Endothelial cell of hepatic sinusoid (primary cell): Measurements from ENCODE around the gene WDR36.

Source experiments
- in situ Hi-C: cut with HindIII; loops from 2 replicates; pipeline ENCODE4 v1.10.0; 2017; ENCODE audit warnings: low sequenced_read_pairs

WDR36 gene

DNA sequence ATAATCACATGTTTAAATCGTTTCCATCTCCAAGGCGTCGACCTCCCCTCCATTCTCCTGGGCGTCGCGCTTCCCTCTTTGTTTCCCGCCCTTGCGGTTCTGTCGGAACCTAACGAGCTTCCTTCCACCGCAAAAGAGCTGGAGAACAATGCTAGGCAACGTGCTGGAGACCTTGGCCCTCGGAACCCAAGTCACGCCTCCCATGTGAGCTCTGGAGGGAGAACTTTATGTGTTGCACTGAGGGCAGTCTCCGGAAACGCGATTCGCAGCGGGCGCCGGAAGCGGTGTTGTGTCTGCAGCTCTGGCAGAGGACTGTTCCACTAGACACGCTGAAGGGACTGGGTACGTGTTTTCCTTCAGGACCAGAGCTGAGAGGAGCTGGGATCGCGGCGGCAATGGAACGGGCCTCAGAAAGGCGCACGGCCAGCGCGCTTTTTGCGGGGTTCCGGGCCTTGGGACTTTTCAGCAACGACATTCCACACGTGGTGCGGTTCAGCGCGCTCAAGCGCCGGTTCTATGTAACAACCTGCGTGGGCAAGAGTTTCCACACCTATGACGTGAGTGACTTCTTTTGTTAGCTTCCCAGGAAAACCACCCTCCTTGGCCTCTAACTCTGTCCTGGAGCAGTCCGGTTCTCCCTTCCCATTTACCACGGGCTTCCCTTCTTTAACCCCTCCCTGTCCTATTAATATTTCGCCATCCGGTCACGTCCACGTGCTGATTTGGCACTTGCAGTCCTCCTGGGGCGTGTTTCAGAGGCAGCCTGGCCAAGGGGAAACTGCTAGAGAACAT lies at the start of gene WDR36:
TSS of gene WDR36 (plus strand) at position 287 of the 792 bp plus-strand sequence. CDS start at position 396, 109 bp downstream.
- in situ Hi-C loops: no loop called here

GRCh38 chr5:111043712-111044506 lies 48.2 kb upstream of the WDR36 start:
- in situ Hi-C loops: no loop called here

DNA sequence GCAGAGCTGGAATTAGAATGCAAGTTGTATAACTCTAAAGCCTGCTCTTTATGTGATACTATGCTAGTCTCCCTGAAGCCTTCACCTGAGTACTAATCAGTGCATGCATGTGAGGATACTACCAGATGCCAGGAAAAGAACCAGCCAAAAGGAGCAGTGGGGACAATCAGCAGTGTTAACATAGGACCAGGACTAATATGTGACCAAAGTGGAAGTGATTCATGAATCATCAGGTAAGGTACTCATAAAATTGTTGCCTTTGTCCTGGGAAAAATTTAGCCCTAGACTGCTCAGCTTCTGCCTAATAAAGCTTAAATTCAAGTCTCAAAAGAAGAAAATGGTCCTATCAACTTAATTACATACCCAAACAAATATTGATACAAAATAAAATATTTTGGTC lies 34.1 kb upstream of the WDR36 start:
- in situ Hi-C loops: no loop called here

- in situ Hi-C loops: no loop called here
Observed at GRCh38 chr5:111060169-111060568, 32.0 kb upstream of the WDR36 start.

DNA sequence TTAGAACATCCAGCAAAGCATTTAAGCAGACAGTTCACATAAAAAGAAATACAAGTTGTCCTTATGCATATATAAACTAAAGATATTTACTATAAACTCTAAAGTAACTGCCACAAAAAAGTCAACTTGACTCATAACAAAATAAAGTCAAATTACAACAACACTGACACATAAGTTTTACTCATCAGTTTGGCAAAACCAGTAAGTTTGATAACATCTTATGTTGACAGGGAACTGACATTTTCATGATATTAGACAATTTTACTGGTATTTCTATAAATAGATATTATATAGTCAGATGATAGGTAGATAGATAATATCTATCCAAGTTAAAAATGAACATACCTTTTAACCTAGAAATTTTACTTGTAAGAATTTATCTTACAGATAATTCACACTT lies 30.5 kb upstream of the WDR36 start:
- in situ Hi-C loops: no loop called here

GRCh38 chr5:111063709-111064322 lies 28.3 kb upstream of the WDR36 start:
- in situ Hi-C loops: no loop called here

DNA sequence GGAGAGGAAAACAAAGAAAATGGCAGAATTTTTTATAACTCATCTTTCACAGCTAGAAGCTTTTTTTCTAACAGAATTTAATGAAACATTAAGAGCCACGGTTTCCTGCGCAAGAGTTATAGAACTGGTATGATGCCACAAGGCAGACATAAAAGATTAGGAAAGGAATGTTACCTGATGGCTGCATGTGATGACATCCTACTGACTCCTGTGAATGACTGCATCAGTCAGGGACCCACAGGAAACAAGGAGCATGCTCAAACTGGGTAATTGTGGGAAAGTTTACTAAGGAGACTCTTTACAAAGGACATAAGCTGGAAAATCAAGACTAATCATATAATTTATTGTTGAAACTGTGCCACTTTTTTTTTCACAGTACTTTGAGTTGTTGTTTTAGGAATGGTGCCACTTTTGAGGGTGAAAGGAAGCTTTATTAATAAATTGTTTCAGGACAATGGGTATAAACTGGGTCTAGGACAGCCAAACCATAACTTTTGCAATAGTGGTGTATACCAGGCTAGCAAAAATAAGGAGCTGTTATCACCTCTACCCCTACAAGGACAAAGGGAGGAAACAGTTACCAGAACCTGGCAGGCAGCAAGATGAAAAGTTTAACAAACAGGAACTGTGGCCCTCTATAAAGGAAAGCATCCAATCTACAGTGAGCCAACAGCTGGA lies 25.7 kb upstream of the WDR36 start:
- in situ Hi-C loops: no loop called here

DNA sequence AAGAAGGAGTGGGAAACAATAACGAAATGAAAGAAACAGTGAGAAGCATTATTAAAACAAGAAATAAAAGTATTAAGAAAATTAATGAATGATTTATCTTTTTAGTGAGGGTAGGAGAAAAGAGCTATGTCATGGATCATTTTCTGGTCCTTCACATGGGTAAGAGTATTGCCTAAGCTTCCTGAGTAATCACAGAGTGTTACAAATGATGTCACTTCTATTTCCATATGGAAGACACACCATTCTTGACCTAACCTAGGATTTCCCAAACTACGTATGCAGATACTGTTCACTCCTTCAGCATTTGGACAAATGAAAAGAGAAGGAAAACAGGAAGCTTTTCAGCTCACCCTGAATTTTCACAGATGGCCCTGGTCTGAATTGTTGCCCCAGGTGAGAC lies 23.9 kb upstream of the WDR36 start:
- in situ Hi-C loops: no loop called here

DNA sequence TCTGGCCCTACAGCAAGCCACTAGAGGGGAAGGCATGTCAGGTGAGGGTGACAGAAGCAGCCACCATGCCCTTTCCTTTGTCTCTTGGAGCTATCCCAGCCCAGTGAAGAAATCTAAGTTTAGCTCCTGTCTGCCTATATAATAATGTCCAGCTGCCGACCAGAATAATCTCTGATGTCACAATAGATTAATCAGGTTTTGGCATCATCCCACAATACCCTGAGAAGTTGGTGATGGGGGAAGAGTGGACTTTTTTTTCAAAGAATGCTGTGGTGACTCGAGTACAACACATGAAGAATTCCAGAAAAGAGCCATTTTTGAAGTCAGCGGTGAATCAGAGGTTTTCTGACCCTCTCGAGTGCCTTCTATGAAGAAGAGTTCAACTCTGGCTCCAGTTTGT lies 22.3 kb upstream of the WDR36 start:
- in situ Hi-C loops: no loop called here

GRCh38 chr5:111070272-111071134 lies 21.6 kb upstream of the WDR36 start:
- in situ Hi-C loops: no loop called here

- in situ Hi-C loops: no loop called here
Observed at GRCh38 chr5:111071413-111071812, 20.7 kb upstream of the WDR36 start, which contains the start of gene TSLP. TSLP (plus strand) TSS chr5:111071713; CDS start chr5:111071891, 178 bp downstream.

- in situ Hi-C loops: no loop called here
Observed at GRCh38 chr5:111072949-111073682, 19.0 kb upstream of the WDR36 start.

GRCh38 chr5:111074244-111074643 lies 17.9 kb upstream of the WDR36 start:
- in situ Hi-C loops: no loop called here

DNA sequence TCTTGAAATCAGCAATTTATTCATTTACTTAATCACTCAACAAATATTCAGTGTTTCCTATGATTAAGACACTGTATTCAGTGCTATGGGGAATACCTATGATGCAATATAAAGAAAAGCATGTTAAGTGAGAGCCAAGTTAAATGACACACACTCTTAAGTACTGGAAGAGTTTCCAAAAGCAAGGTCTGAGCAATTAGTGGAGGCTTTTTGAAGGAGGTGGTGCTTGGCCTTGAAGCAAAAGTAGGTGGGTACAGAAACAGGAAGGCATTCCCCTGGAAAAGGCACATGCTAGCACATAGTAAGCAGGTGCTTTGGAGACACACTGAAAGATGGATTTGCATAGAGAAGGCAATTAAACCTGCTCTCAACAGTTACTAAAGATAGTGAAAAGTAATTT lies 16.6 kb upstream of the WDR36 start:
- in situ Hi-C loops: no loop called here

DNA sequence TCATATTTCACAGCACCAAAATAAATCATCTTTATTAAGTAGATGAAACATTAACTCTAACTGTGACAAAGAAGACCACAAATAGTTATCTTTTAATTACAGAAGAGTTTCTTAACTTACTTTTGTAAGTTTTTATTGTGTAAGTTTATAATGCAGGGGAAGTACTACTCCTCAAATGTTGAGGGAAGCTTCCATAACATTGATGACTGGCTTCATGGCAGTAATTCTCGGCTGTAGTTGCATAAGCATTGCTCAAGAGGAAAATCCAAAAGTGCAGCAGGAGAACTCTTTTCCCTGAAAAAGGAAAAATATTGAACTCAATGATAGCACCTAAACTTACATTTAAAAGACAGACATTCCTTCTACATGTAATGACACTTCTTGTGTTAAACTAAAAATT lies 16.1 kb upstream of the WDR36 start:
- in situ Hi-C loops: no loop called here

DNA sequence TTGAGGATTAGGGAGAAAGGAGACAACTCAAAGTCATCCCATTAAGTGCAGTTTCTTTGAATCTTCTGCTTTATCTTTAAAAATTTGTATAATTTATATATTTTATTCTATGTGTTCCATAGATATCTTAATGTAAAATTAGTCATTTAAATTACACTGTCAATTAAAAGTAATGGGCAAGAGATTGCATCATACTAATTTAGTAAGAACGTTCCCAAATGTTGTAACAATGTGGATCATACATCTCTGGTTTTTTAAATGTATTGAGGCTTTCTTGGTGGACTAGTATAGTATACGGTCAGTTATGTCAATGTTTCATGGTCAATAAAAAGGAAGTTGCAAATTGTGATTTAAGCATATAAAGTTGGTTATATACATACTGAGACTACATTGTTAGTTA lies 14.5 kb upstream of the WDR36 start:
- in situ Hi-C loops: no loop called here

GRCh38 chr5:111079846-111080245 lies 12.3 kb upstream of the WDR36 start:
- in situ Hi-C loops: loop anchor here (5.0 kb wide), 1 partner anchor 37 kb away; no protein-coding TSS in a partner anchor

DNA sequence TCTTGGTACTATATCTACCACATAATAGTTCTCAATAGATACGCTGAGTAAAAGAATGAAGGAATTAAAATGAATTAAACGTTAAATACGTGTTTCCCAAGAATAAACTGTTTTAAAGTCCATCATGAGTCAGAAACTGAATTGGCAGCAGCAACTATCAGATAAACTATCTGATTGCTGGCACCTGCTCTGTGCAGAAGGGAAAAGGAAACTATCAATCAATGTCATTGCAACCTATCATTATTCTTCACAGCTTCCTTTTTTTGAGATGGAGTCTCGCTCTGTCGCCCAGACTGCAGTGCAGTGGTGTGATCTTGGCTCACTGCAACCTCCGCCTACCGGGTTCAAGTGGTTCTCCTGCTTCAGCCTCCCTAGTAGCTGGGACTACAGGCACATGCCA lies 8.8 kb upstream of the WDR36 start:
- in situ Hi-C loops: loop anchor here (5.0 kb wide), 1 partner anchor 34 kb away; no protein-coding TSS in a partner anchor

DNA sequence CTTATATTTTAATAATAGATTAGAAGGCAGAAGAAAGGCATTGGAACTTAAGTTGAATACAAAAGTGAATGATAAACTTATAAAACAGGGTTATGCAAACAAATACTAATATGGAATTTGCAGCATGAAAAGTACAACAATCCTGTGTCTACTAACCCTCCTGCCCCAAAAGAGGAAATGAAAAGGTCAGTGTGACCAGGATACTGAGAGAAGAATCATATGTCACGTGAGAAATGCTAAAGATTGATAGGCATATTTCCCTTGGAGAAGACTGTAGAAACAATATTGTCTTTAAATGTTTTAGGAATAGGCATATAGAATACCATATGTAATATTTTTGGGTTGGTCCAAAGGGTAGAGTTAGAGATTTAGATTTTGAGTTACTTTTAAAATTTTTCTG lies 3.8 kb downstream of the WDR36 start:
- in situ Hi-C loops: no loop called here
